Measurements from ENCODE around the gene PKNOX2. TPM values are rescaled to one million over a fixed set of nuclear protein-coding genes. Genes with fewer than 3 reads are reported as not detected.

Gene PKNOX2
- total and polyA plus RNA-seq, 10 of the 15 experiments (the other 5 are each of a cell fraction or from before 2014, with no cell fraction given) = not detected

DNA sequence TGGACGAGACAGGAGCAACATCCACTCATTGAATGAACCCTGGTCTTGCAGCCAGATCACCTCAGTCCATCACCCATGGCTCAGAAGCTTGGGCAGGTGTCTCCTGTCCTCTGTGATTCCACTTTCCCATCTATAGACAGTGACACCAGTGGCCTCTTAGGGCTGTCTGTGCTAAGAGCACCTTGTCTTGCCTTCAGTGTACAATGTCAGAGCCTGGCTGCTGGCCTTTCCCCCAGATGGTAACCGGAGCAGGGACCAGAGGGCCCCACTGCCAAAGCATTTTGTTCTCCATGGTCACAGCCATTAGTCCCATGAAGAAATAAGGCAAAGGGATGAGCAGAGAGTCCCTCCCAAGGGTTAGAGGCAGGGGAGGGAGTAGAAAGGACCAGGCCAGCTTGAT is 35.4 kb downstream of the PKNOX2 start:
- SMC1A ChIA-PET (ENCODE audit: uncharacterized antibody, unreplicated experiment) = no interaction called here
- BruUV-seq (replicated peaks) = no TSS peak
- H3K9me3 ChIP-seq (replicated peaks; ENCODE audit: control insufficient read depth, insufficient read depth, low read length) = no peaks in the 10 kb centered on the region
- no peaks in the 10 kb centered on the region for H3K79me2 ChIP-seq (ENCODE audit: control insufficient read depth, insufficient read depth, low read length)
- no peak overlapping the region for H3K4me2 ChIP-seq (ENCODE audit: control insufficient read depth, insufficient read depth)
- TF ChIP-seq IKZF1 (conservative IDR thresholded peaks at IDR 0.05) = no peak
- no peak for TF ChIP-seq CBFB (IDR thresholded peaks at IDR 0.05; ENCODE audit: low read depth)
- TF ChIP-seq MTA2 (IDR thresholded peaks at IDR 0.05; ENCODE audit: low read depth) = no peak
- TF ChIP-seq DPF2 (IDR thresholded peaks at IDR 0.05) = no peak
- no peak for TF ChIP-seq SP1 (IDR thresholded peaks at IDR 0.05; ENCODE audit: low read depth, low read length)
- no peak for TF ChIP-seq WRNIP1 (IDR thresholded peaks at IDR 0.05; ENCODE audit: borderline replicate concordance, low read depth, low read length)
- no peak for TF ChIP-seq FOXM1 (IDR thresholded peaks at IDR 0.05; ENCODE audit: low read depth, low read length)
- TF ChIP-seq BCL3 (IDR thresholded peaks at IDR 0.05; ENCODE audit: borderline replicate concordance, insufficient read depth, low read depth, low read length, poor library complexity, severe bottlenecking) = no peak
- TF ChIP-seq ZNF622 (IDR thresholded peaks at IDR 0.05) = no peak
- TF ChIP-seq CBX5 (IDR thresholded peaks at IDR 0.05; ENCODE audit: low read depth) = no peak
- TF ChIP-seq ZNF274 (IDR thresholded peaks at IDR 0.05; ENCODE audit: insufficient read depth, insufficient read length) = no peak
- ATAC-seq (no peak), DNase-seq (ENCODE audit: low read depth, low spot score) (no peak), FAIRE-seq (no peak)
- H3K27ac ChIP-seq (ENCODE audit: control insufficient read depth, insufficient read depth) = no peak overlapping the region
- H4K20me1 ChIP-seq (ENCODE audit: control insufficient read depth, insufficient read depth) = no peaks in the 10 kb centered on the region
- in situ Hi-C loops (cut with MboI) = no loop called here
- no peak overlapping the region for H3K4me3 ChIP-seq
- no peak overlapping the region for H3K9ac ChIP-seq (ENCODE audit: control insufficient read depth, insufficient read depth, low read length)
- no peak overlapping the region for H2AFZ ChIP-seq (ENCODE audit: control insufficient read depth, low read depth, low read length)
- intact Hi-C loops (cut with micrococcal nuclease; ENCODE audit: unreplicated experiment) = no loop called here
- H3K4me1 ChIP-seq (ENCODE audit: control insufficient read depth, insufficient read depth, low read length) = no peaks in the 10 kb centered on the region
- POLR2A ChIA-PET = no interaction called here
- RAD21 ChIA-PET (ENCODE audit: unreplicated experiment) = no interaction called here
- 0% methylated on average over 2 of the region's 2 CpGs for WGBS (ENCODE audit: insufficient coverage, insufficient replicate concordance, low lambda C conversion rate, missing lambda C conversion rate)
- H3K27me3 ChIP-seq (replicated peaks in 1 of 2; ENCODE audit: control insufficient read depth in 2 of 2, insufficient read depth in 2 of 2, low read length in 1 of 2) = peaks cover 3% of the 10 kb centered on the region in 2 experiments; a peak in 3 of 4 replicates
- no peaks in the 10 kb centered on the region for H3K36me3 ChIP-seq (ENCODE audit: control insufficient read depth in 2 of 2, insufficient read depth in 2 of 2, low read length in 1 of 2)
- CTCF ChIA-PET = no interaction called here

All from GM12878 (cell line).